Karpas-422 (cell line): ENCODE results near the gene CST9. TPM values are rescaled to one million over a fixed set of nuclear protein-coding genes. Genes with fewer than 3 reads are reported as not detected.

ENCODE experiments used
- DNase-seq: peaks from one replicate; pipeline ENCODE4 v3.0.0-alpha.2; 2015
- H2AFZ ChIP-seq: fragments of 200-600 bp; sonication (generic); 2 replicates; pipeline ENCODE4 v1.6.1; 2014; ENCODE audit warnings: antibody characterized with exemption, low read length, mixed read lengths
- H3K27ac ChIP-seq: fragments of 200-600 bp; sonication (generic); 2 replicates; pipeline ENCODE4 v1.5.1; 2014; ENCODE audit warnings: mild to moderate bottlenecking, low read length, moderate library complexity
- H3K27me3 ChIP-seq: fragments of 200-600 bp; sonication (generic); 2 replicates; pipeline ENCODE4 v1.6.1; 2014; ENCODE audit warnings: low read length, mixed read lengths
- H3K36me3 ChIP-seq: fragments of 200-600 bp; sonication (generic); 2 replicates; pipeline ENCODE4 v1.6.1; 2014; ENCODE audit warnings: low read length, mixed read lengths; ENCODE audit not compliant: insufficient read depth
- H3K4me1 ChIP-seq: fragments of 200-600 bp; sonication (generic); 2 replicates; pipeline ENCODE4 v1.6.1; 2014; ENCODE audit warnings: mild to moderate bottlenecking, low read length, mixed read lengths
- H3K4me2 ChIP-seq: fragments of 200-600 bp; sonication (generic); 2 replicates; pipeline ENCODE4 v1.6.1; 2014; ENCODE audit warnings: low read length, low read depth, mild to moderate bottlenecking; ENCODE audit not compliant: poor library complexity, severe bottlenecking
- H3K4me3 ChIP-seq: fragments of 200-600 bp; sonication (generic); 2 replicates; pipeline ENCODE4 v1.5.1; 2014; ENCODE audit warnings: mild to moderate bottlenecking, antibody characterized with exemption, low read length, mixed read lengths
- H3K79me2 ChIP-seq: fragments of 200-600 bp; sonication (generic); 2 replicates; pipeline ENCODE4 v1.6.1; 2014; ENCODE audit warnings: mild to moderate bottlenecking, low read length, mixed read lengths
- H3K9ac ChIP-seq: fragments of 200-600 bp; sonication (generic); 2 replicates; pipeline ENCODE4 v1.6.0; 2014; ENCODE audit warnings: low read length
- H3K9me2 ChIP-seq: fragments of 200-600 bp; sonication (generic), shearing (Covaris generic); replicated peaks from 2 replicates; pipeline ENCODE4 v1.6.0; 2014; ENCODE audit warnings: mild to moderate bottlenecking, low read length, moderate library complexity; ENCODE audit not compliant: insufficient read depth
- H3K9me3 ChIP-seq: fragments of 300-700, 200-600 bp; sonication (generic); 2 replicates; pipeline ENCODE4 v1.6.1; 2014; ENCODE audit warnings: low read length, mixed read lengths
- H4K20me1 ChIP-seq: fragments of 200-600 bp; sonication (generic); 2 replicates; pipeline ENCODE4 v1.6.1; 2014; ENCODE audit warnings: mild to moderate bottlenecking, antibody characterized with exemption, low read length, low read depth; ENCODE audit not compliant: insufficient read depth
- total RNA-seq: library from RNA; depleted of rRNA; stranded (reverse); fragments of >200 nt; shearing (Covaris generic); gene quantifications from 2 replicates; pipeline ENCODE4 v1.2.3, GENCODE V29; 2014; ENCODE audit warnings: low replicate concordance

CST9 gene
- total RNA-seq, 1 experiment from 2014 or later = not detected

- Histone ChIP-seq H3K27me3 (no peaks in the 10 kb centered on the region), H2AFZ (no peak overlapping the region), H3K9ac (no peak overlapping the region), H3K4me1 (no peaks in the 10 kb centered on the region), H4K20me1 (no peaks in the 10 kb centered on the region), H3K9me3 (no peaks in the 10 kb centered on the region), H3K79me2 (no peaks in the 10 kb centered on the region), H3K36me3 (no peaks in the 10 kb centered on the region), H3K4me2 (no peak overlapping the region), H3K27ac (no peak overlapping the region), H3K9me2 (no peaks in the 10 kb centered on the region), H3K4me3 (no peak overlapping the region)
- no peak for DNase-seq
Measured at GRCh38 chr20:23629542-23630391, 24.1 kb upstream of the CST9 start.

DNA sequence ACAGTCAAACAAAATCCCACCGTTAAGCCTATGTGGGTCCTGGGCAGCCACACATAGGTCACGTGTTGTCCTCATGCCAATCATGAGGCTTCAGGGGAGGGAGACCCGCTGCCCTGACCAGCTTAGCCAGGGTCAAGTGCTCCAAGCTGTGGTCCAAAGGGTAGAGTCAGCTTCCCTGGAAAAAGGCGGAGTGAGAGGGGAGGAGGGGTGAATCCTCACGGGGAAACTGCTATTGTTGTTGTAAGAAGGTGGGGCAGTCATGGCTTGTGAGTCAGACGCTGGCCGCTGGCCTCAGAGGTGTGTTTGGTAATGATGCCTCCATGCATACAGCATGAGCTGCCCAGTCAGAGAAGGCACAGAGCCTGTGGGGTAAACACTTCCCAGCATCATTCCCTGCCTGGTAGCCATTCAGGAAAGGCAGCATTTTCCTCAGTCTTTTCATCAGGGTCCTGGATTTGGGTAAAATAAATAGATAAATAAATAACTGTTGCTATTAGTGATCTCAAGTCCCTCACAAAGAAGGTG lies 23.4 kb upstream of the CST9 start:
- no peaks in the 10 kb centered on the region for H3K9me3 ChIP-seq
- H3K27ac ChIP-seq = no peak overlapping the region
- H3K4me1 ChIP-seq = no peaks in the 10 kb centered on the region
- no peaks in the 10 kb centered on the region for H3K79me2 ChIP-seq
- H3K27me3 ChIP-seq = no peaks in the 10 kb centered on the region
- H3K9me2 ChIP-seq = no peaks in the 10 kb centered on the region
- no peak overlapping the region for H3K4me2 ChIP-seq
- H4K20me1 ChIP-seq = no peaks in the 10 kb centered on the region
- DNase-seq = no peak
- H3K9ac ChIP-seq = no peak overlapping the region
- no peak overlapping the region for H3K4me3 ChIP-seq
- H2AFZ ChIP-seq = no peak overlapping the region
- H3K36me3 ChIP-seq = no peaks in the 10 kb centered on the region

DNA sequence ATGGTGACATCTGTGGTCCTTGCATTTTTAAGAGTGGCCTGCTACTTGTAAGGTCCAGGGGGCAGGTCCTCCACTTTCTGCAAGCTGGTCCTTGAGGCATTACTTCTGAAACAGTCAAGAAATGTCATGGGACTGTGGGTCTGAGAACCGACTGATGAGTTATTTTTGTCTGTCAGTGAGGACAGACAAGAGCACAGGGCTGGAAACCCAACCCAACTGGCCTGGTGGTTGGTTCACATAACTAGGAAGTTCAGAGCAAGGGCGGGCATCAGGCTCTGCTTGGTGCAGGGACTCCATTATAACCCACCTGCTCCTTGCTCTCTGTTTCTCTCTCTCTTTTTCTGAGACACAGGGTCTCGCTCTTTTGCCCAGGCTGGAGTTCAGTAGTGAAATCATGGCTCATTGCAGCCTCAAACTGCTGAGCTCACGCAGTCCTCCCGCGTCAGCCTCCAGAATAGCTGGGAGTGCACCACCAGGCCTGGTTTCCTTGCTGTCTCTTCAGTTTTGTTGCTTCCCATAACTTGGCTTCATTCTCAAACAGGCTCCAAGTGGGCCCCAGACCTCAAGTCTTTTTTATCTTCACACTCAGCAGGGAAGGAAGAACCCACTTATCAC lies 22.8 kb upstream of the CST9 start:
- Histone ChIP-seq H3K4me3 (no peak overlapping the region), H4K20me1 (no peaks in the 10 kb centered on the region), H3K27ac (no peak overlapping the region), H3K9ac (no peak overlapping the region), H3K4me1 (no peaks in the 10 kb centered on the region), H3K36me3 (no peaks in the 10 kb centered on the region), H3K79me2 (no peaks in the 10 kb centered on the region), H3K9me2 (no peaks in the 10 kb centered on the region), H3K4me2 (no peak overlapping the region), H3K27me3 (no peaks in the 10 kb centered on the region), H3K9me3 (no peaks in the 10 kb centered on the region), H2AFZ (no peak overlapping the region)
- no peak for DNase-seq

GRCh38 chr20:23627501-23627900 lies 21.8 kb upstream of the CST9 start:
- Histone ChIP-seq H3K79me2 (no peaks in the 10 kb centered on the region), H3K27ac (no peak overlapping the region), H3K4me2 (no peak overlapping the region), H3K4me3 (no peak overlapping the region), H3K4me1 (peaks cover 2% of the 10 kb centered on the region; the same call in 1 of the 2 replicates), H2AFZ (no peak overlapping the region), H3K27me3 (no peaks in the 10 kb centered on the region), H4K20me1 (no peaks in the 10 kb centered on the region), H3K9ac (no peak overlapping the region), H3K9me3 (no peaks in the 10 kb centered on the region), H3K9me2 (no peaks in the 10 kb centered on the region), H3K36me3 (no peaks in the 10 kb centered on the region)
- DNase-seq = no peak

- H3K4me2 ChIP-seq = no peak overlapping the region
- no peaks in the 10 kb centered on the region for H3K36me3 ChIP-seq
- no peaks in the 10 kb centered on the region for H3K27me3 ChIP-seq
- H2AFZ ChIP-seq = no peak overlapping the region
- no peaks in the 10 kb centered on the region for H3K9me3 ChIP-seq
- H3K4me1 ChIP-seq = peaks cover 2% of the 10 kb centered on the region; the same call in 1 of the 2 replicates
- H3K79me2 ChIP-seq = no peaks in the 10 kb centered on the region
- no peak for DNase-seq
- no peak overlapping the region for H3K27ac ChIP-seq
- H4K20me1 ChIP-seq = no peaks in the 10 kb centered on the region
- H3K9me2 ChIP-seq = no peaks in the 10 kb centered on the region
- H3K9ac ChIP-seq = no peak overlapping the region
- no peak overlapping the region for H3K4me3 ChIP-seq
Measured at GRCh38 chr20:23626040-23626620, 20.4 kb upstream of the CST9 start.

DNA sequence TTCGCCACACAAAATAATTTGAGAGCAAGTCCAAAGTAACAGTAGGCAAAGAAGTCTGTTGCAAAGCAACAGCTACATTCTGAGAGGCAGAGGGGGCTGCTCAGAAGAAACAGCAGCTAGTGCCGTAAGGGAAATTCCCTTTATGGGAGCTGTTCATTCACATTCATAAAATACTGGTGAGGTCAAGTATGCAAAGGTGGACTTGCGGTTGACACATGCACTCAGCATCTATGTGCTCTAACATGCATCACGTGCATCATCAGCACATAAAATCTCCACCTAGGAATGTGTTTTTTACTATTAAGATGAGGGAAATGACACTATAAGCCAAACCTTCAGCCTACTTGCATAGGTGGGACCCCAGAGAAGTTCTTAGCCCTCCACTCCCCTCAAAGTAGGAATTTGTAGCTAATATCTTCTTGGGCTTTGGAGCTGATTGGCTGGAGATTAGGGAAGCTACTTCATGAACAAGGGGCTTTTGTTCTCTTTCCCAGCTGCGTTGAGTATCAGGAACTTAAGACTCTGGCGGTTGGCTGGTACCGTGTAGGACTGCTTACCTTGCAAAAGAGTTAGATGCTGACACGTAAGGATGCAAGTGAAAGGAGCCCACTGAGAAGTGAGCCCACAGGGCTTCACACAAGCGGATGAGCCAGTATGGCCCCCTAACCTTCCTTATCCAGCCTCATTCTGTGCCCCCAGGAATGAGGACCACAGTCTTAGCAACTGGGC lies 19.7 kb upstream of the CST9 start:
- Histone ChIP-seq H3K27me3 (no peaks in the 10 kb centered on the region), H3K79me2 (no peaks in the 10 kb centered on the region), H3K27ac (no peak overlapping the region), H4K20me1 (no peaks in the 10 kb centered on the region), H3K9ac (no peak overlapping the region), H3K4me1 (peaks cover 2% of the 10 kb centered on the region; the same call in 1 of the 2 replicates), H3K9me2 (no peaks in the 10 kb centered on the region), H3K36me3 (no peaks in the 10 kb centered on the region), H2AFZ (no peak overlapping the region), H3K9me3 (no peaks in the 10 kb centered on the region), H3K4me2 (no peak overlapping the region), H3K4me3 (no peak overlapping the region)
- DNase-seq = no peak

DNA sequence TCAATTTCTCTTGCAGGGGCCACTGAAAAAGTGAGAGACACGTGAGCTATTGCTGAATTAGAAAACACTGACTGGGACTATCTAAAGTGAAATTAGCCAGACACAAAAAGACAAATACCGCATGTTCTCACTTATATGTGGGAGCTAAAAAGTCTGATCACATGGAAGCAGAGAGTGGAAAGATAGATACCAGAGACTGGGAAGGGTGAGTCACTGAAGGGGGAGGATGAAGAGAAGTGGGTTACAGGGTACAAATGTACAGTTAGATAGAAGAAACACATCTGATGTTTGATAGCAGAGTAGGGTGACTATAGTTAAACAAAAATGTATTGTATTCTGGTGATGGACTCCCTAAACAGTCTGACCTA lies 18.6 kb upstream of the CST9 start:
- Histone ChIP-seq H2AFZ (no peak overlapping the region), H3K9me2 (no peaks in the 10 kb centered on the region), H3K79me2 (no peaks in the 10 kb centered on the region), H4K20me1 (no peaks in the 10 kb centered on the region), H3K9me3 (no peaks in the 10 kb centered on the region), H3K27me3 (no peaks in the 10 kb centered on the region), H3K36me3 (no peaks in the 10 kb centered on the region), H3K4me3 (no peak overlapping the region), H3K27ac (no peak overlapping the region), H3K9ac (no peak overlapping the region), H3K4me2 (no peak overlapping the region), H3K4me1 (peaks cover 2% of the 10 kb centered on the region; the same call in 1 of the 2 replicates)
- DNase-seq = no peak
